PC-9 (cell line): Measurements from ENCODE around the gene MYO5B. TPM values are rescaled to one million over a fixed set of nuclear protein-coding genes. Genes with fewer than 3 reads are reported as not detected.

Source experiments
- BruUV-seq: library from RNA; stranded (reverse); fragments of 400-500 nt; replicated peaks from 2 replicates; lab custom pipeline; 2021; lab: Mats Ljungman, UMichigan
- CTCF ChIA-PET: fragments of 300-600 bp; sonication (Branson Sonifier 250); formaldehyde crosslinking; loops from one replicate; lab custom pipeline; 2022; ENCODE audit warnings: antibody characterized with exemption; lab: Charles Lee
- POLR2A ChIA-PET: fragments of 300-600 bp; sonication (Branson Sonifier 250); formaldehyde crosslinking; loops from one replicate; lab custom pipeline; 2022; ENCODE audit warnings: antibody characterized with exemption; ENCODE audit not compliant: unreplicated experiment; lab: Charles Lee
- DNase-seq, 2 experiments: peaks; one replicate each; pipeline versions ENCODE4 v3.0.0 to v3.0.0-alpha.2; 2015 to 2022; ENCODE audit warnings: mixed read lengths in 1 of 2
- H2AFZ ChIP-seq: fragments of 200-600 bp; sonication (generic); 2 replicates; pipeline ENCODE4 v1.8.1; 2017; ENCODE audit warnings: antibody characterized with exemption
- H3F3A ChIP-seq: fragments of 200-600 bp; sonication (generic); 2 replicates; pipeline ENCODE4 v1.8.1; 2017; ENCODE audit warnings: antibody characterized with exemption, mild to moderate bottlenecking, low read depth; ENCODE audit not compliant: insufficient read depth
- H3K27ac ChIP-seq: fragments of 200-600 bp; sonication (generic); 2 replicates; pipeline ENCODE4 v1.6.1; 2016; ENCODE audit warnings: mixed run types
- H3K27me3 ChIP-seq: fragments of 200-600 bp; sonication (generic); 2 replicates; pipeline ENCODE4 v1.6.1; 2016; ENCODE audit warnings: low read depth, mixed run types; ENCODE audit not compliant: insufficient read depth
- H3K36me3 ChIP-seq: fragments of 200-600 bp; sonication (generic); 2 replicates; pipeline ENCODE4 v1.6.1; 2016; ENCODE audit warnings: low read depth, mixed run types
- H3K4me1 ChIP-seq: fragments of 200-600 bp; sonication (generic); replicated peaks from 2 replicates; pipeline ENCODE4 v1.6.1; 2016; ENCODE audit warnings: mixed run types; ENCODE audit not compliant: insufficient read depth
- H3K4me2 ChIP-seq: fragments of 200-600 bp; sonication (generic); 2 replicates; pipeline ENCODE4 v1.6.1; 2017; ENCODE audit warnings: mixed run types
- H3K4me3 ChIP-seq: fragments of 200-600 bp; sonication (generic); 2 replicates; pipeline ENCODE4 v1.6.1; 2016; ENCODE audit warnings: mixed run types
- H3K79me2 ChIP-seq: fragments of 200-600 bp; sonication (generic); 2 replicates; pipeline ENCODE4 v1.6.1; 2017; ENCODE audit warnings: low read depth, mixed run types
- H3K9me2 ChIP-seq: fragments of 200-600 bp; sonication (generic); 2 replicates; pipeline ENCODE4 v1.8.1; 2017; ENCODE audit warnings: mild to moderate bottlenecking; ENCODE audit not compliant: insufficient read depth
- H3K9me3 ChIP-seq: fragments of 200-600 bp; sonication (generic); 2 replicates; pipeline ENCODE4 v1.8.1; 2016; ENCODE audit warnings: low read depth; ENCODE audit not compliant: insufficient read depth
- H4K20me1 ChIP-seq: fragments of 200-600 bp; sonication (generic); 2 replicates; pipeline ENCODE4 v1.8.1; 2017; ENCODE audit not compliant: insufficient read depth
- CTCF ChIP-seq: fragments of 200-600 bp; sonication (generic); conservative IDR thresholded peaks from 2 replicates; pipeline ENCODE4 v1.6.1; 2017; ENCODE audit warnings: mixed run types, antibody characterized with exemption, mild to moderate bottlenecking, moderate library complexity
- EZH2 ChIP-seq: fragments of 200-600 bp; sonication (generic); IDR thresholded peaks from 2 replicates; pipeline ENCODE4 v1.8.0; 2017; ENCODE audit warnings: antibody characterized with exemption, low read depth
- intact Hi-C: fragments of 100-400 bp; cut with micrococcal nuclease; formaldehyde crosslinking; loops from one replicate; pipeline ENCODE4 v1.10.0; 2022; ENCODE audit not compliant: unreplicated experiment
- total RNA-seq: library from RNA; stranded (reverse); gene quantifications from 2 replicates; pipeline ENCODE4 v1.2.3, GENCODE V29; 2021

Gene MYO5B
- total RNA-seq, 1 experiment from 2014 or later, result 25.4 TPM

GRCh38 chr18:50125456-50125855 is 69.5 kb downstream of the MYO5B start:
- DNase-seq, result no peak
- no peaks in the 10 kb centered on the region for H4K20me1 ChIP-seq
- H3K36me3 ChIP-seq, result no peaks in the 10 kb centered on the region
- no peak overlapping the region for H2AFZ ChIP-seq
- H3K27ac ChIP-seq, result no peak overlapping the region
- POLR2A ChIA-PET, result no interaction called here
- no peaks in the 10 kb centered on the region for H3K9me2 ChIP-seq
- no peaks in the 10 kb centered on the region; the same call in 1 of the 2 replicates for H3F3A ChIP-seq
- CTCF ChIA-PET, result no interaction called here
- H3K4me2 ChIP-seq, result no peak overlapping the region
- intact Hi-C loops, result no loop called here
- no peak overlapping the region for H3K4me3 ChIP-seq
- H3K79me2 ChIP-seq, result peaks cover 22% of the 10 kb centered on the region
- H3K4me1 ChIP-seq, result peaks cover 40% of the 10 kb centered on the region
- no peaks in the 10 kb centered on the region for H3K9me3 ChIP-seq
- BruUV-seq, result no TSS peak
- H3K27me3 ChIP-seq, result no peaks in the 10 kb centered on the region
- no peak for TF ChIP-seq EZH2
- TF ChIP-seq CTCF, result no peak

- H3K4me3 ChIP-seq, result no peak overlapping the region
- no peak overlapping the region for H3K4me2 ChIP-seq
- no peak overlapping the region for H2AFZ ChIP-seq
- H3F3A ChIP-seq, result peaks cover 10% of the 10 kb centered on the region; the same call in 1 of the 2 replicates
- no peaks in the 10 kb centered on the region for H3K9me2 ChIP-seq
- peaks cover 18% of the 10 kb centered on the region for H3K79me2 ChIP-seq
- CTCF ChIA-PET, result no interaction called here
- DNase-seq, result no peak
- no TSS peak for BruUV-seq
- no peaks in the 10 kb centered on the region for H3K36me3 ChIP-seq
- TF ChIP-seq EZH2 (no peak), CTCF (no peak)
- no peaks in the 10 kb centered on the region for H4K20me1 ChIP-seq
- POLR2A ChIA-PET, result no interaction called here
- peaks cover 27% of the 10 kb centered on the region for H3K4me1 ChIP-seq
- H3K27ac ChIP-seq, result no peak overlapping the region
- intact Hi-C loops, result loop anchor here (10.0 kb wide), 1 partner anchor 76 kb away; the partner anchor contains the start of gene MYO5B
- H3K27me3 ChIP-seq, result no peaks in the 10 kb centered on the region
- no peaks in the 10 kb centered on the region for H3K9me3 ChIP-seq
These were observed 75.7 kb downstream of the MYO5B start for GRCh38 chr18:50119296-50119695.

GRCh38 chr18:50117863-50118262 is 77.1 kb downstream of the MYO5B start:
- Histone ChIP-seq H3F3A (peaks cover 10% of the 10 kb centered on the region; the same call in 1 of the 2 replicates), H3K9me2 (no peaks in the 10 kb centered on the region), H2AFZ (no peak overlapping the region), H3K4me1 (peaks cover 37% of the 10 kb centered on the region), H4K20me1 (no peaks in the 10 kb centered on the region), H3K4me2 (no peak overlapping the region), H3K27me3 (no peaks in the 10 kb centered on the region), H3K36me3 (no peaks in the 10 kb centered on the region), H3K9me3 (no peaks in the 10 kb centered on the region), H3K4me3 (no peak overlapping the region), H3K27ac (no peak overlapping the region), H3K79me2 (peaks cover 20% of the 10 kb centered on the region)
- ChIA-PET POLR2A (interaction anchor here (0.6 kb wide), 1 partner anchor 125 kb away, joined by 3 read pairs; no protein-coding TSS in a partner anchor), CTCF (no interaction called here)
- peak in 1 of 2 experiments; percentile 62 for DNase-seq
- intact Hi-C loops, result loop anchor here (10.0 kb wide), 1 partner anchor 77 kb away; the partner anchor contains the start of gene MYO5B
- BruUV-seq, result no TSS peak
- TF ChIP-seq EZH2 (no peak), CTCF (no peak)
